Measurements from ENCODE around the gene SAMD7. TPM values are rescaled to one million over a fixed set of nuclear protein-coding genes. Genes with fewer than 3 reads are reported as not detected.
A peak's percentile ranks its signal among the peaks of the same experiment; 100 is the strongest.

The SAMD7 gene, protein sequence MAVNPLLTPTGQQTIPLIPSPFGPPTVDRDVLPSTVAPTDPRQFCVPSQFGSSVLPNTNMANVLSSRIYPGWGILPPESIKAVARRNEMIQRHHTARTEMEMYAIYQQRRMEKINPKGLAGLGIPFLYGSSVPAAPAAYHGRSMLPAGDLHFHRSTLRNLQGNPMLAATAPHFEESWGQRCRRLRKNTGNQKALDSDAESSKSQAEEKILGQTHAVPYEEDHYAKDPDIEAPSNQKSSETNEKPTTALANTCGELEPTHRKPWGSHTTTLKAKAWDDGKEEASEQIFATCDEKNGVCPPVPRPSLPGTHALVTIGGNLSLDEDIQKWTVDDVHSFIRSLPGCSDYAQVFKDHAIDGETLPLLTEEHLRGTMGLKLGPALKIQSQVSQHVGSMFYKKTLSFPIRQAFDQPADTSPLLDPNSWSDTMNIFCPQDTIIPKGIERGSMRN
- not detected for polyA plus RNA-seq (ENCODE audit: insufficient read length in 12 of 12)
- long read RNA-seq, donor 1 = 0 reads
- long read RNA-seq, donor 2 = 0 reads
- long read RNA-seq, donor 3 = 0 reads
- long read RNA-seq, donor 4 = 0 reads
- long read RNA-seq, donor 5 = 0 reads
- long read RNA-seq, donor 6 = 0 reads
- long read RNA-seq, donor 7 = 0 reads
- long read RNA-seq, donor 8 = 0 reads
- long read RNA-seq, donor 9 = 0 reads
- long read RNA-seq, donor 10 = 0 reads
- long read RNA-seq, donor 11 = 0 reads

DNA sequence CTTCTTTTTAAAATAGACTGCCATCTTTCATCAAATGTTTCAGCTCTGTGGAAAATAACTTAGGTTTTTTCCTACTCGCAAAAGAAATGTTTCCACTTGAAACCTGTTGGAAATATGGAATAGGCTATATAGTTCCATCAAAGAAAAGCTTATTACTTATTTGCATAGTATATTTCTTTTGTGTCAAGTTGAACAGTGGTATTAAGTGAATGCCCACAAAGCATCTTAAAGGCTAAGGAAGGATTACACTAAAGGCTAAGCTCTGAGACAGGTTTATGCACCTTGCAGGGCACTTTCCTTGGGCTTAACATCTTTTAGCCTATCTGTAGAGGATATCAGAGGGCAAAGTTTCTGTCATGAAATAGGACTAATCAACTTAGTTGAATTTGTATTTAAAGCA lies at the start of gene SAMD7:
SAMD7 (plus strand) TSS at position 301 of the 400 bp plus-strand sequence. CDS start 7,927 bp downstream, outside the sequence.
- no peak for DNase-seq

DNA sequence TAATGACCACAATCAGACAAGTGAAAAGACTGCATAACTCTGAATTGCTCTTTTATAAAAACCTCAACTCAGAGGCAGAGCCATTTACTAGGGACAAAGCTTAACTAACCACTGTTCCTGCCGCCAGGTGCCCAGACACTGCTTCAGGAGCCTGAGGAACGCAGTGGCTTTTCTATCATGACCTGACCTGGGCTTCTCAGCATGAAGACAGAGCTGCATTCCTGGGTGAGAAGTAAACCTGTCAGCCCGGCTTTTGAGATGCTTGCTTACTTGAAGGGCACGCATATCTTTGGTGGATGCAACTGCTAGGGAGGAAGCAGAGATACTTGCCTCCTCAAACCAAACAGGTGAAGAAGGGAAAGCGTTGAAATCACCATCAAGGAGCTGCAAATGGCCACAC lies 49.5 kb upstream of the SAMD7 start:
- DNase-seq = no peak

DNA sequence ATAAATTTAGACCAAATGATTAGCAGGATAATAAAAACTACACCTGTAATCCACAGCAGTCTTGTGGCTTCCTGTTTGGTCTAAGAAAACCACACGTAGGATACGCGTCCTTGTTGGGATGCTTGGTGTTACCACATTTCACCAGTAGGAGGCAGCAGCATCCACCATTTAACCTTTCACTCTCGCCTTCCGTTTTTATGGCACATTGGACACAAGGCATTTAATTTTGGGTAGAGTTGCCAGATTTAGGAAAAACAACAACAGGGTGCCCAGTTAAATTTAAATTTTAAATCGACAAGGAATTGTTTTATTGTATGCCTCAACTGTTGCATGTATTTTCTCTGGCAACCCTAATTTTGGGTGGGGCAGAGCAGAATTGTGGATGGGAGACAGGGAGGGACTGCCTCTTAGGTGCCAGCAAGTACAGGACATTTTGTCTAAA lies 47.9 kb upstream of the SAMD7 start:
- DNase-seq = peak; percentile 62

- DNase-seq = no peak
Measured at GRCh38 chr3:169864270-169864669, 47.1 kb upstream of the SAMD7 start.

- DNase-seq = no peak
Measured at GRCh38 chr3:169865176-169865767, 46.1 kb upstream of the SAMD7 start.

DNA sequence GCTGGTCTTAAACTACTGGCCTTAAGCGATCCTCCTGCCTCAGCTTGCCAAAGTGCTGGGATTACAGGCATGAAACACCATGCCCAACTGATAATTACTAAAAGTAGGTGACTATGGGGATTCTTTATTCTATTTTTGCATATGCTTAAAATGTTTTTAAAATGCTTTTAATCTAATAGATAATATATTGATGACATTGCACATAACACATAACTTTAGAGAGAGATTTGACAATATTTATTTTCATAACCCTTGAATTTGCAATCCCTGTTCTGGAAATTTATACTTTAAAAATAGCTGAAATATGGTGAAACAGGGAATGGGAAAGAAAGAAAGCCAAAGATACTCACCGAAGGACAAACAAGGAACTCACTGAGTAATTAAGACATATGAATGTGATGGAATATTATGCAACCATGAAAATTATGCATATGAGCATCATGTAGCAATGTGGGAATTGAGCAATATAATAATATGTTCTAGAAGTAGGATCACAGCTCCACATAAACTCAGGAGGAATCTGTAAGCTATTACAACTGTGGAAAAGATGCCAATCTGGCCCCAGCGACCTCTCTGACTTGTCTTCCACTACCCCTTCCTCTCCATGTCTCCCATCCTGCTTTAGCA lies 43.7 kb upstream of the SAMD7 start:
- no peak for DNase-seq

DNA sequence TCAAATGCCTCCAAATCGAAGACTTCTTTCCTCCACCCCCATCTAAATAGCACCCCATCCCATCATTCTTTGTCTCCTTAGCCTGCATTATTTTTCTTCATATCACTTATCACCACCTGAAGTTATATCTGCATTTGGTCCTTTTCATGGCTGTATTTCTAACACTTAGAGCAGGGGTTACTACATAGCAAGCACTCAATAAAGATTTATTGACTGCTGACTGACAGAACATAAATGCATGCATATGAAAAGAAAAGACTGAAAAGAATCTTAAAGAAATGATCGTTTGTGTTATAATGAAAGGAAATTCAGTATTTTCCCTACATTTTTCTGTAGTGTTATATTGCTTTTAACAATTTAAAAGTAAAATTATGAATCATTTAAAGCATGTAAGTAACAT lies 43.0 kb upstream of the SAMD7 start:
- no peak for DNase-seq

GRCh38 chr3:169869484-169870220 lies 41.7 kb upstream of the SAMD7 start, which contains the start of gene LRRC31:
Gene LRRC31 (minus strand): TSS chr3:169869935. CDS start chr3:169869807, 128 bp downstream.
- no peak for DNase-seq

DNA sequence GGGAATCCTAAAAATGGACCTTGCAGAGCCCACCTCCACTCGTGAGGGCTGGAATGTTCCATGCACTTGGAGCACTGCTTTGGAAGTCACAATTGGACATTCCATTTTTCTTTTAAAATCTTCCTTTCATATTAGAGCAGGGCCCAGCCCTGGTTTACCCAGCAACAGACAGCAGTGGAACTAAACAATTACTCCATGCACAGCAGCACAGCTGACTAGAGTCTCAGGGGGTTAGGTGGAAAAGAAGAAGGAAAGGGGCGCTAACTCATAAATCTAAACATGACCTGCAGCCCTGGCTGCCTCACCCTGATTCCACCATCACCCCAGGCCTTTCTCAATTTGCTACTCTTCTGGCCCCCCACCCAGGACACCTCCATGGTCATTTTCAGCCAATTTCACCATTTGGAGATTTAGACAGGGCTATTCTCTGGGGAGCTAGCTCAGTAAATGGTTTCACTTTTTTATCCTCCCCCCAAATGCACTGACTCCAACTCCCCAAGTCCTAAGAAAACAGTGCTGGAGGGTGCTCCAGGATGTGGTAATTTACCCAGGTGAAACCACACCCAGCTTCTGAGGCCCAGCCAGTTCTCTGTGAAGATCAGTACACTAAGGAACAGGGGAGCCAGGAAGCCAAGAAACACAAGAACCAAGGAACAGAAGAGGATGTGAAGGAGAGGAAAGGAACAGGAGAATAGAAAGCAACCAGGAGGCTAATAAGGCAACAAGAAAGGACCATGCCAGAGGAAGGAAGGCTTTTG lies 40.1 kb upstream of the SAMD7 start:
- DNase-seq = no peak

DNA sequence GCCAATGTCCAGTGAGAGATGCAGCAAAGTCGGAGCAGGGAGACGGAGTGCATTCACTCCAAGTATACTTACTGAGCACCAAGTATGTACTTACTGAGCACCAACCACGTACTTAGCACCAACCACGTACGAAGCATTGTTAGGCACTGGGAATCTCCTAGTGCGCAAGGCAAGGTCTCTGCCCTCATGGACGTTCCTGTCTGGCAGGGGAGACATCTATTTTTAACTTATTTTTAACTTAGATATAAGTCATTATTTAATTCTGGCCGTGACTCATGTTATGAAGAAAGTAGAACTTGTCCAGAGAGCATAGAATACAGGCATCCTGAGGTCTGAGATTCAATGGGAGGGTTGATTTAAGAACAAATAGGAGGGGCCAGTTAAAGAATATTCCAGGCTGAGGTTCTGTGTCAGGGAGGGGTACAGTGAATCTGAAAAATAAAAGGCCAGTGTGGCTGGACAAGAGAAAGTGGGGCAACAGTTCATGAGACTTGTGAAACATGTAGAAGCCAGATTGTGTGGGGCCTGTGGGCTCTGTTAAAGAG lies 32.3 kb upstream of the SAMD7 start:
- DNase-seq = no peak

DNA sequence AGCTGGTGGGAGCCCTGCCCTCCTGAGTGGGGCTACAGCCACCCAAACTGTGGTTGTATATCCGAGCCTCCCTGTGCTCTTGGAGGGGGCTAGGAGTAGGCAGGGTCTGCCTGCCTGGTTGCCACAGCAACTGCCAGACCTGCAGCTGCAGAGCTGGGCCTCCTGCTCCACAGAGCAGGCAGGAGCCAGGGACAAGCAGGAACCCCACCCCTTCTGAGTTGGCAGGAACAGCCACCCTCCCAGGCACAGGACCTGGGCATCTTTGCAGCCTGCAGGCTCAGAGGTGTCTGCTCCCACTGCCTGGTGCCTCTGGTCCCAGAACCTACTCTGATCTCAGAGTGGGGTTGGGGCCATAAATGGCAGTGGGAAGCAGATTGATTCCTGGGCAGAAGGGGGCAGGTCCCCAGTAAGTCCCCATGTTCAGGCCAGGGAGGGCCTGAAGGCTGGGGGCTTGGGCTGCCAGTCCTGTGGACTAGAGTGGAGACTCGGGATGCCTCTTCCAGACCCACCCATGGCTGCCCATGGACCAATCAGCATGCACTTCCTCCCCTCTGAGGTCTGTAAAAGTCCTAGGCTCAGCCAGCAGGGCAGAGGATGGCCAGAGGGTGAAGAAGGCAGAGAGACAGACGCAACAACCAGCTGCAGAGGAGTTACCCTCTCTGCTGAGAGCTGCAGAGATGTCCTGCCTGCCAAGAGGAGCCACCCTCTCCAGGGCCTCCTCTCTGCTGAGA lies 31.4 kb upstream of the SAMD7 start:
- no peak for DNase-seq

- DNase-seq = no peak
Measured at GRCh38 chr3:169880576-169881250, 30.7 kb upstream of the SAMD7 start.

GRCh38 chr3:169886671-169887070 lies 24.7 kb upstream of the SAMD7 start:
- peak; percentile 12 for DNase-seq

DNA sequence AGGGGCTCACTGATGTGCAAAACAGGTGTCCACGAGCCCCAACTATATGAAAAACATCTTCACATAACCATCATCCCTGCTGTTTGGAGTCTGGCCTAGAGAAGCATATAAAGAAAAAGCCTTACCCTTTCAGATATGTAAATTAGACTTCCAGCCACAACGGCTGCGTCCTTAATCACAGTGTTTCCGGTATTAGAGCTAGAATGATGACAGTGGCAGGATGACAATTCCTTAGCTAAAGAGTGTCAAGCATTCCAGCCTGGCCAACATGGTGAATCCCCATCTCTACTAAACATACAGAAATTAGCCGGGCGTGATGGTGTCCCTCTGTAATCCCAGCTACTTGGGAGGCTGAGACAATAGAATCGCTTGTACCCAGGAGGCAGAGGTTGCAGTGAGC lies 19.5 kb upstream of the SAMD7 start:
- no peak for DNase-seq

GRCh38 chr3:169894110-169894509 lies 17.3 kb upstream of the SAMD7 start:
- DNase-seq = no peak

- DNase-seq = no peak
Measured at GRCh38 chr3:169895072-169895471, 16.3 kb upstream of the SAMD7 start.

DNA sequence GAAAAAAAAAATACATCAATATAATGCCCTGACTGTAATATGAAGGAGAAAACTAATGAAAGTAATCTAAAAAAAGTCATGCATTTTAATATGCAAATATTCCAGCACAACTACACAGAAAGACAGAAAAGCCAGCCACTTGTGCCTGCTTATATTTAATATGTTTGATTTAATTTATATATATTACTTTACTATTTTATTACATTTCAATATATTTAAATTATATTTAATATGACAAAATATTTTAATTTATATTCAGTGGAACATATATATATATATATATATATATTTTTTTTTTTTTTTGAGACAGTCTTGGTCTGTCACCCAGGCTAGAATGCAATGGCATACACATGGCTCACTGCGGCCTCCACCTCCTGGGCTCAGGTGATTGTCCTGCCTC lies 14.1 kb upstream of the SAMD7 start:
- no peak for DNase-seq

GRCh38 chr3:169901453-169901852 lies 9.9 kb upstream of the SAMD7 start:
- no peak for DNase-seq

DNA sequence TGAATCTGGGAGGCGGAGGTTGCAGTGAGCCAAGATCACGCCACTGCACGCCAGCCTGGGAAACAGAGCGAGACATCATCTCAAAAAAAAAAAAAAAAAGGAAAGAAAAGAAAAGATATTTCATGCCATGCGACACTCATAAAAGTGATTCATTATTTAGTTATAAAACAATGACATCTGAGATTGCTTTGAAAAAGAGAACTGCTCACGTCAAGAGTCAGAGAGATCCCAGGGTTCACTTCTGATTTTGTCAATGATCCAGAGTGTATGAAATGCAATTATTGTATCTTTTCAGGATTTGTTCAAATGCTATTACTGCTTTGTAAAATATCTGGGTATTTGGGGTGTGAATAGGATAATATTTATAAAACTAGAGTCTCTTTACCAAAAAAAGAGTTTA lies 6.0 kb upstream of the SAMD7 start:
- no peak for DNase-seq
